HG02610 (cell line): Measurements from ENCODE around the gene AQP2.

Source experiments
- ATAC-seq: cut with Tn5 transposase; IDR thresholded peaks from one replicate; pipeline ENCODE4 v1.9.1; 2021; ENCODE audit warnings: mild to moderate bottlenecking, moderate library complexity; ENCODE audit not compliant: unreplicated experiment

AQP2 gene

DNA sequence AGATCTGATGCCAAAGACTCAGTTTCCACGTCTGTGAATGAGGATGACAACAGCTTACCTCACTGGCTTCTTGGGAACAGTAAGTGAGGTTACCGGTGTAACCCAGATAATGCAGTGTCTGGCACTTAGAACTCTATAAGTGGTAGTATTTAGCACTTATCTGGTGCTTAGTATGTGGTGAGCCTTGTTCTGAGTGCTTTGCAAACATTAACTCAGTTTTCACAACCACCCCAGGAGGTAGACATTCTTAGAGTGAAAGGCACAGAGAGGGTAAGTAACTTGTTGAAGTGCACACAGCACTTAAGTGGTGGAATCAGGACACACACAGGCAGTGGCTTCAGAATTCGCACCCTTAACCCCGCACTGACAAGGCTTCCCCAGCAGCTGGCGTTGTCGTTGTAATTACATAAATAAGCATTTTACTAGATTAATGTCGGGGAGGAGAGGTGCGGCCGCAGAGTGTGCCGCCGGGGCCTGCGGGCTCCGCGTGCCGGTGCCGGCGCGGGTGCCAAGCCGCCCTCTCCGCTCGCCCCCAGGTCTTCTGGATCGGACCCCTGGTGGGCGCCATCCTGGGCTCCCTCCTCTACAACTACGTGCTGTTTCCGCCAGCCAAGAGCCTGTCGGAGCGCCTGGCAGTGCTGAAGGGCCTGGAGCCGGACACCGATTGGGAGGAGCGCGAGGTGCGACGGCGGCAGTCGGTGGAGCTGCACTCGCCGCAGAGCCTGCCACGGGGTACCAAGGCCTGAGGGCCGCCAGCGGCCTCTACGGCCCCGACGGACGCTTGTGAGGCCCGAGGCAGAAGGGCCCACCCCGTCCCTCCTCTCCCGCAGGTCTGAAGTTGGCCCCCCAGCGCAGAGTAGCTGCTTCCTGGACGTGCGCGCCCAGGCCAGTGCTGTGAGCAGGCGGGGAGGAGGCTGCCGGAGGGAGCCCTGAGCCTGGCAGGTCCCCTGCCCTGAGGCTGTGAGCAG, 4.6 kb downstream of the AQP2 start:
- no peak for ATAC-seq

GRCh38 chr12:49955899-49956662, 5.5 kb downstream of the AQP2 start:
- no peak for ATAC-seq

- ATAC-seq: no peak
Observed at GRCh38 chr12:49956663-49957569, 6.4 kb downstream of the AQP2 start.

DNA sequence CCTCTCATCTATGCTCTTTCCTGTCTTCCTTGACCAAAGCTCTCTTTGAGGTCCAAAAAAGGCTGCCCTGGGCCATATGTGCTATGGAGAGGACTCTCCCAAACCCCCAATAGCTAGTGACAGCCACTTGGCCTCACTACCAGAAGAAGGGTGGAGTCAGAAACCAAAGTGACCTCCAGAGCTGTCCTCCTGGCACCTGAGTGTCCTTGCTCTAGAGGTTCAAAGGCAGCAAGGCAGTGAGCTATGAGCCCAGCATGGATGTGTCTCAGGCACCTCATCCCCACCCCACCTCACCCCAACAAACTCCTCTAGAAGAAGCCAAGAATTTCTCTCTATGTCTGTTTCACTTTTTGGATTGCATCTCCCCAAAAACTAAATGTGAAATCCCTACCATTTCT, 7.0 kb downstream of the AQP2 start:
- ATAC-seq: no peak

GRCh38 chr12:49959685-49960473, 9.3 kb downstream of the AQP2 start:
- ATAC-seq: no peak

GRCh38 chr12:49960474-49961110, 10.1 kb downstream of the AQP2 start:
- no peak for ATAC-seq

DNA sequence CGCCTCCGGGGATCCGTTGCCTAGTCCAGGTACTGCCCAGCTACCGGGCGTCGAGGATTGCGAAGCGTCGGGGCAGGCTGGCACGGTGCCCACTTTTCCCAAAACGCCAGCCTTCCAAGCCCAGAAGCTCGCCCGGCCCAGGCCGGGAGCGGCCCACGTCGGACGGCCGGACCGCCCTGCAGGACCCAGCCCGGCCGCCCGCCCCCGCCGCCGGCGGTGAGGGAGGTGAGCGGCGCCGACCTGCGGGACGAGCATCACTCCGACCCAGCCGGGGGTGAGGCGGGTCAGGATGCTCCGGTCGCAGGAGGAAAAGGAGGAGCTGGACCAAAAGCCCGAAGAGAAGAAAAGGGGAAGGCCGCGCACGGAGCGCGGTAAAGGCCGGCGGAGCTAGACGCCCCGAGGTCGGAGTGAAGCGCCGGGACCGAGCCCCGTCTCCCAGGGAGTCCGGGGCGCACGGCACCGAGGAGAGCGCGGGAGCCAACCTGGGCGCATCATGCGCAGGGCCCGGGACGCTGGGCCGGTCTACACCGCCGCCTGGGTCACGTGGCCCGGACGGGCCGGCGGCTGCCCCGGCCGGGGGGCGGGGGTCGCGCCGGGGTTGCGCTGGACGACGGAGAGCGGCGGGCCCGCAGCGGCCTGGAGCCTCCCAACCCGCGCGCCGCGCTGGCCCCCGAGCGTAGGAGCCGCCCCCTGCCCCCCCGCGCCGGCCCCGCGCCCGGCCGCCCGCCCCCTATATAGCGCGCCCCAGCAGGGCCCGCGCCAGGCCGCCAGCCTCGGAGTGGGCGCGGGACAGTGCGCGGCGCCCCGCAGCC, 10.8 kb downstream of the AQP2 start, which contains the start of gene AQP5:
Gene AQP5 (plus strand): TSS at position 762 of the 812 bp plus-strand sequence. CDS start 146 bp downstream, outside the sequence.
- no peak for ATAC-seq

DNA sequence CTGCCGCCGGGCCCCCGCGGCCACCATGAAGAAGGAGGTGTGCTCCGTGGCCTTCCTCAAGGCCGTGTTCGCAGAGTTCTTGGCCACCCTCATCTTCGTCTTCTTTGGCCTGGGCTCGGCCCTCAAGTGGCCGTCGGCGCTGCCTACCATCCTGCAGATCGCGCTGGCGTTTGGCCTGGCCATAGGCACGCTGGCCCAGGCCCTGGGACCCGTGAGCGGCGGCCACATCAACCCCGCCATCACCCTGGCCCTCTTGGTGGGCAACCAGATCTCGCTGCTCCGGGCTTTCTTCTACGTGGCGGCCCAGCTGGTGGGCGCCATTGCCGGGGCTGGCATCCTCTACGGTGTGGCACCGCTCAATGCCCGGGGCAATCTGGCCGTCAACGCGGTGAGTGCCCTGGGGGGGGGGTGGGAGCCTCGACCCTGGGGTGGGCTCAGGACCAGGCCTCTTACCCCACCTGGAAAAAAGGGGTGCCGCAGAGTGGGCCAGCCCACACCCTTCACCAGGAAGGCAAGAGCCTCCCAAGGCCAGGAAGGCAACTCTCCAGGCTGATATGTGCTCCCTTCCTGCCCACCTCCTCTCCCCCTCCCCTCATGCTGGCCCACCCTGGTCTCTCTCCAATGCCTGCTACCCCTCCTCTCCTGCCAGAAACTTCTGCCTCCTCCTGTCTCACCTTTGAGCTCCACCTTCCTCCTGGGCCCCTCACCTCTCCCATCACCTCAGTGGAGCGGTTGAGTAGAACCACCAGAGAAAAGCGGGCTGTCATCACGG, 11.6 kb downstream of the AQP2 start:
- no peak for ATAC-seq

GRCh38 chr12:49962861-49963765, 12.6 kb downstream of the AQP2 start:
- ATAC-seq: no peak

GRCh38 chr12:49963976-49964815, 13.7 kb downstream of the AQP2 start:
- no peak for ATAC-seq

DNA sequence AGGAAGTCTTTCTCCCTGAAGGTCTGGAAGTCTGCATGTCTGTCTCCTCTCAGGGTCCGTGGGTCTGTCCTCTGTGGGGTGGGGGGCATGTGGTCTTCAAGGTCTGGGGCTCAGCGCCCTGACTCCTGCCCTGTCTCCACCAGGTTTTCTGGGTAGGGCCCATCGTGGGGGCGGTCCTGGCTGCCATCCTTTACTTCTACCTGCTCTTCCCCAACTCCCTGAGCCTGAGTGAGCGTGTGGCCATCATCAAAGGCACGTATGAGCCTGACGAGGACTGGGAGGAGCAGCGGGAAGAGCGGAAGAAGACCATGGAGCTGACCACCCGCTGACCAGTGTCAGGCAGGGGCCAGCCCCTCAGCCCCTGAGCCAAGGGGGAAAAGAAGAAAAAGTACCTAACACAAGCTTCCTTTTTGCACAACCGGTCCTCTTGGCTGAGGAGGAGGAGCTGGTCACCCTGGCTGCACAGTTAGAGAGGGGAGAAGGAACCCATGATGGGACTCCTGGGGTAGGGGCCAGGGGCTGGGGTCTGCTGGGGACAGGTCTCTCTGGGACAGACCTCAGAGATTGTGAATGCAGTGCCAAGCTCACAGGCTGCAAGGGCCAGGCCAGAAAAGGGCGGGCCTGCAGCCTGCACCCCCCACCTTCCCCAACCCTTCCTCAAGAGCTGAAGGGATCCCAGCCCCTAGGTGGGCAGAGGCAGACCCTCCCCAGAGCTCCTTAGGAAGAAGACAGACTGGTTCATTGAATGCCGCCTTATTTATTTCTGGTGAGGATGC, 14.5 kb downstream of the AQP2 start:
- no peak for ATAC-seq

GRCh38 chr12:49965836-49966235, 15.3 kb downstream of the AQP2 start:
- ATAC-seq: no peak

DNA sequence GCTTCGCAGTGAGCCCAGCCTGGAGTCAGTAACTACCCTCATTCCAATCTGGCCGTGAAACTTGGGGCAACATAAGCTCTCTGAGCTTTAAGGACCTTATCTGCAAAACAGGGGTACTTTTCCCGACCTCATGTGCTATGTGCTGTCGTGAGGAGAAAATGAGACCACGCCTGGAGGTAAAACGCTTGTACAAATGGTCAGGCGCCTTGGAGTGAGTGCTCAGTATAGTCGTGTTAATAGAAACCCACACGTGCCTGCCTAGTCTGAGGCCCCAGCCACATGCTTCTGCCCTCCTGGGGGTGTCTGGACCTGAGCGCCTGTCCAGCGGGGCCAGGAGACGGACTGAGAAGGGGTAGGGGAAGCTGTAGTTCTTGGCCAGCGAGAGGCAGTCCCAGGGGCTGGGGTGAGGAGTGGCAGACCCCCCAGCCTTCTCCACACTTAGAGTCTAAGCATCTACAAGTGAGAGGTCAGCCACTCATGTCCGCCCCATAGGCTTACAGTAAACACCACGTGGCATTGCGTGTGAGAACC, 16.0 kb downstream of the AQP2 start:
- no peak for ATAC-seq

GRCh38 chr12:49967042-49967776, 16.7 kb downstream of the AQP2 start:
- peak; percentile 62 for ATAC-seq
